Muscle of leg (tissue), 11 donors: ENCODE data around the gene DST. TPM values are rescaled to one million over a fixed set of nuclear protein-coding genes. Genes with fewer than 3 reads are reported as not detected.

Experiments
- DNase-seq: peaks from one replicate; pipeline ENCODE4 v3.0.0; 2013
- H3K27ac ChIP-seq: one replicate; pipeline ENCODE4 v1.5.1; 2013; ENCODE audit warnings: mild to moderate bottlenecking, low read length, control low read depth
- H3K27me3 ChIP-seq: one replicate; pipeline ENCODE4 v1.6.1; 2013; ENCODE audit warnings: low read length; ENCODE audit not compliant: control insufficient read depth, insufficient read depth
- H3K36me3 ChIP-seq: one replicate; pipeline ENCODE4 v1.6.1; 2013; ENCODE audit warnings: low read length; ENCODE audit not compliant: control insufficient read depth, insufficient read depth
- H3K4me1 ChIP-seq: one replicate; pipeline ENCODE4 v1.6.1; 2013; ENCODE audit warnings: low read length; ENCODE audit not compliant: control insufficient read depth, insufficient read depth
- H3K4me3 ChIP-seq: one replicate; pipeline ENCODE4 v1.5.1; 2013; ENCODE audit warnings: low read length, control low read depth
- H3K9me3 ChIP-seq: replicated peaks from 2 replicates; pipeline ENCODE4 v1.6.1; 2013; ENCODE audit warnings: low read depth, low read length; ENCODE audit not compliant: control insufficient read depth
- WGBS: methylation state at CpG from one replicate; pipeline ENCODE4 v1.1.5; 2013; ENCODE audit warnings: missing lambda C conversion rate; ENCODE audit not compliant: insufficient coverage; 5-methylcytosine and 5-hydroxymethylcytosine counted together
- polyA plus RNA-seq, 8 donors: library from polyadenylated mRNA; unstranded; fragments of 120-200 nt; gene quantifications; one replicate each; pipeline versions ENCODE4 v1.2.1 to v1.2.3, GENCODE V29; 2013; ENCODE audit warnings: inconsistent platforms in 1 of 8, low replicate concordance in 1 of 8; ENCODE audit not compliant: insufficient read length in 8 of 8, insufficient read depth in 1 of 8
- total RNA-seq: library from RNA; stranded (reverse); fragments of 120-200 nt; gene quantifications from one replicate; pipeline ENCODE4 v1.2.4, GENCODE V29; 2013

The DST gene
- total and polyA plus RNA-seq, 9 donors, result 154 to 219 (median 179) TPM

- Histone ChIP-seq H3K4me1 (no peaks in the 10 kb centered on the region), H3K4me3 (no peak overlapping the region), H3K27ac (no peak overlapping the region), H3K36me3 (peaks cover 44% of the 10 kb centered on the region), H3K9me3 (no peaks in the 10 kb centered on the region), H3K27me3 (no peaks in the 10 kb centered on the region)
- no peak for DNase-seq
- WGBS, result no CpG with 5 or more reads among the region's 5 CpGs
Observed at GRCh38 chr6:56531839-56532595, 110.7 kb downstream of the DST start.

GRCh38 chr6:56529594-56530191 lies 113.0 kb downstream of the DST start:
- no peaks in the 10 kb centered on the region for H3K27me3 ChIP-seq
- no peak overlapping the region for H3K4me3 ChIP-seq
- H3K36me3 ChIP-seq, result peaks cover 40% of the 10 kb centered on the region
- peaks cover 2% of the 10 kb centered on the region for H3K4me1 ChIP-seq
- H3K9me3 ChIP-seq, result no peaks in the 10 kb centered on the region
- DNase-seq, result no peak
- H3K27ac ChIP-seq, result no peak overlapping the region
- no CpG with 5 or more reads among the region's 4 CpGs for WGBS

- Histone ChIP-seq H3K4me1 (peaks cover 2% of the 10 kb centered on the region), H3K9me3 (no peaks in the 10 kb centered on the region), H3K4me3 (no peak overlapping the region), H3K27ac (no peak overlapping the region), H3K36me3 (peaks cover 37% of the 10 kb centered on the region), H3K27me3 (no peaks in the 10 kb centered on the region)
- 80% methylated on average over 1 of the region's 3 CpGs for WGBS
- peak; percentile 74 for DNase-seq
Observed at GRCh38 chr6:56528412-56528841, 114.3 kb downstream of the DST start.

- Histone ChIP-seq H3K36me3 (peaks cover 35% of the 10 kb centered on the region), H3K4me1 (peaks cover 2% of the 10 kb centered on the region), H3K9me3 (no peaks in the 10 kb centered on the region), H3K4me3 (no peak overlapping the region), H3K27ac (no peak overlapping the region), H3K27me3 (no peaks in the 10 kb centered on the region)
- DNase-seq, result no peak
Observed at GRCh38 chr6:56527934-56528333, 114.8 kb downstream of the DST start.

- Histone ChIP-seq H3K27me3 (no peaks in the 10 kb centered on the region), H3K9me3 (no peaks in the 10 kb centered on the region), H3K4me3 (no peak overlapping the region), H3K4me1 (peaks cover 2% of the 10 kb centered on the region), H3K27ac (no peak overlapping the region), H3K36me3 (peaks cover 30% of the 10 kb centered on the region)
- WGBS, result no CpG with 5 or more reads among the region's 1 CpG
- DNase-seq, result peak; percentile 20
Observed at GRCh38 chr6:56526860-56527544, 115.7 kb downstream of the DST start.

- Histone ChIP-seq H3K4me3 (no peak overlapping the region), H3K27me3 (no peaks in the 10 kb centered on the region), H3K4me1 (peaks cover 2% of the 10 kb centered on the region), H3K9me3 (no peaks in the 10 kb centered on the region), H3K27ac (peak overlapping the region; percentile 67), H3K36me3 (peaks cover 23% of the 10 kb centered on the region)
- 86% methylated on average over 7 of the region's 11 CpGs for WGBS
- DNase-seq, result no peak
Observed at GRCh38 chr6:56525974-56526789, 116.5 kb downstream of the DST start.

GRCh38 chr6:56524891-56525703 lies 117.6 kb downstream of the DST start:
- Histone ChIP-seq H3K9me3 (no peaks in the 10 kb centered on the region), H3K27me3 (no peaks in the 10 kb centered on the region), H3K36me3 (peaks cover 23% of the 10 kb centered on the region), H3K27ac (peak overlapping the region; percentile 67), H3K4me1 (peaks cover 2% of the 10 kb centered on the region), H3K4me3 (no peak overlapping the region)
- WGBS, result no CpG with 5 or more reads among the region's 4 CpGs
- peak; percentile 91 for DNase-seq

- no peak overlapping the region for H3K27ac ChIP-seq
- no peaks in the 10 kb centered on the region for H3K9me3 ChIP-seq
- no peak overlapping the region for H3K4me3 ChIP-seq
- no peak for DNase-seq
- peaks cover 17% of the 10 kb centered on the region for H3K36me3 ChIP-seq
- WGBS, result no CpG with 5 or more reads among the region's 3 CpGs
- H3K4me1 ChIP-seq, result peaks cover 2% of the 10 kb centered on the region
- no peaks in the 10 kb centered on the region for H3K27me3 ChIP-seq
Observed at GRCh38 chr6:56522495-56523270, 120.0 kb downstream of the DST start.

- Histone ChIP-seq H3K4me3 (no peak overlapping the region), H3K36me3 (peaks cover 15% of the 10 kb centered on the region), H3K27me3 (no peaks in the 10 kb centered on the region), H3K4me1 (peaks cover 2% of the 10 kb centered on the region), H3K9me3 (no peaks in the 10 kb centered on the region), H3K27ac (no peak overlapping the region)
- WGBS, result no CpG with 5 or more reads among the region's 2 CpGs
- no peak for DNase-seq
Observed at GRCh38 chr6:56521976-56522375, 120.7 kb downstream of the DST start.
